Right lobe of liver (tissue), 4 donors: ENCODE results near the gene STK33.

Experiments
- CTCF ChIP-seq, 4 donors: fragments of 200-600 bp in 3 of 4; fragments of 450-650 bp in 1 of 4; IDR thresholded peaks; one replicate each; pipeline versions ENCODE4 v1.5.1 to v1.8.0; 2016 to 2022; ENCODE audit warnings: antibody characterized with exemption in 4 of 4, mild to moderate bottlenecking in 2 of 4
- POLR2A ChIP-seq: fragments of 450-650 bp; IDR thresholded peaks from one replicate; pipeline ENCODE4 v1.6.1; 2017; ENCODE audit warnings: antibody characterized with exemption, mild to moderate bottlenecking
- donor health status: DM: no; HTN: no; CAD: no.
- donor health status: DM: no; HTN: no; CAD: no.
- donor health status: DM: no; HTN: yes; CAD: no.

DNA sequence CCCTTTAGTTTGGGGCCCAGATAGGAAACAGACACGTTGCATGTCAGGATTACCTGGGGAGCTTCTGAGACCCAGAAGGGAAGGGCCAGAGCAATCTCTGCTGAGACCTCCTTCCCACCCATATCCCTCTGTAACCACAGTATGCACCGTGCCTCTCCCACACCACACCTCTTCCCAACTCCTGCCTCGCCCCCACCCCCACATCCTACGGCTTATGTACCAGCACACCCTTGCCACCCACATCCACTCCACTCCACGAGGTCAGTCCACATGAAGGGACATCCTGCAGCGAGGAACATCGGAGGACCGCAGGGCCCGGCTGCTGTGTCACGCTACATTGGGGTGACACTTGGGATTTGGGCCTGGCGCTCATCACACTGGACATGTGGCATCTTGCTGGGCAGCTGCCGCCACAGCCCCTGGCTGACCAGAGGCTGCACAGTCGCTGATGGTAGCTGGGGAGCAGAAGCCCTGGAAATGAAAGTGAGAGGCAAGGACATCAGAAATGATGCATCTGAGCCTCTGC is 212.1 kb downstream of the STK33 start:
- TF ChIP-seq CTCF (IDR thresholded peaks at IDR 0.05) (no peak), POLR2A (no peak)
